Measurements from ENCODE around the gene TAS2R43.
"Not testable (repeated sequence)": the region's sequence is repeated elsewhere in the genome, so short reads cannot be mapped to it uniquely, and the experiment has no call there.

GRCh38 chr12:11114130-11114529 is 22.0 kb upstream of the TAS2R43 start:
- not testable (repeated sequence) for TF ChIP-seq CTCF, POLR2AphosphoS5, POLR2A (IDR thresholded peaks at IDR 0.05)

Data from upper lobe of left lung (tissue), 4 donors.